IMR-90 (cell line): ENCODE data around the gene IL1RAPL1. TPM values are rescaled to one million over a fixed set of nuclear protein-coding genes. Genes with fewer than 3 reads are reported as not detected.

Experiments used
- ATAC-seq: fragments of 200-7000 bp; cut with Tn5 transposase; 2 replicates; pipeline ENCODE4 v1.9.1; 2020; ENCODE audit warnings: low read depth, mild to moderate bottlenecking, moderate library complexity
- BruUV-seq: library from RNA; stranded (reverse); fragments of 400-500 nt; replicated peaks from 2 replicates; lab custom pipeline; 2021; lab: Mats Ljungman, UMichigan
- CTCF ChIA-PET: fragments of 300-600 bp; formaldehyde crosslinking; extraction: SDS; loops from one replicate; lab custom pipeline; 2021; ENCODE audit warnings: antibody characterized with exemption; lab: Yijun Ruan, JAX
- POLR2A ChIA-PET: fragments of 300-600 bp; sonication (Branson Sonifier 250); formaldehyde crosslinking; loops from one replicate; lab custom pipeline; 2022; ENCODE audit warnings: antibody characterized with exemption; ENCODE audit not compliant: unreplicated experiment; lab: Charles Lee
- DNase-seq: peaks from one replicate; pipeline ENCODE4 v3.0.0; 2013
- H2AFZ ChIP-seq: replicated peaks from 2 replicates; pipeline ENCODE3; 2013; ENCODE audit warnings: low read length, mild to moderate bottlenecking; ENCODE audit not compliant: poor library complexity
- H2AK5ac ChIP-seq: 2 replicates; pipeline ENCODE4 v1.6.1; 2013; ENCODE audit warnings: low read depth, low read length, inconsistent platforms
- H2AK9ac ChIP-seq: replicated peaks from 2 replicates; pipeline ENCODE3; 2013; ENCODE audit warnings: mild to moderate bottlenecking, low read depth, low read length, moderate library complexity; ENCODE audit not compliant: poor library complexity
- H2BK120ac ChIP-seq: 2 replicates; pipeline ENCODE4 v1.6.1; 2013; ENCODE audit warnings: low read depth, low read length, inconsistent platforms
- H2BK15ac ChIP-seq: 3 replicates; pipeline ENCODE4 v1.6.1; 2013; ENCODE audit warnings: low read depth, low read length, inconsistent platforms
- H2BK20ac ChIP-seq: 2 replicates; pipeline ENCODE4 v1.6.1; 2013; ENCODE audit warnings: low read depth, mild to moderate bottlenecking, inconsistent platforms, low read length, moderate library complexity
- H2BK5ac ChIP-seq: 2 replicates; pipeline ENCODE4 v1.6.1; 2013; ENCODE audit warnings: mild to moderate bottlenecking, low read depth, low read length, inconsistent platforms; ENCODE audit not compliant: poor library complexity, severe bottlenecking
- H3K14ac ChIP-seq: replicated peaks from 2 replicates; pipeline ENCODE4 v1.6.1; 2013; ENCODE audit warnings: low read depth, low read length, inconsistent platforms
- H3K18ac ChIP-seq: 2 replicates; pipeline ENCODE4 v1.6.1; 2013; ENCODE audit warnings: low read depth, low read length, control low read depth
- H3K23ac ChIP-seq: 2 replicates; pipeline ENCODE4 v1.6.1; 2013; ENCODE audit warnings: low read depth, low read length, inconsistent platforms
- H3K27ac ChIP-seq: 2 replicates; pipeline ENCODE4 v1.5.1; 2013; ENCODE audit warnings: mild to moderate bottlenecking, control low read depth, low read length; ENCODE audit not compliant: insufficient read depth
- H3K27me3 ChIP-seq: 2 replicates; pipeline ENCODE4 v1.6.1; 2013; ENCODE audit warnings: low read length; ENCODE audit not compliant: control insufficient read depth, insufficient read depth
- H3K36me3 ChIP-seq: 2 replicates; pipeline ENCODE4 v1.6.1; 2013; ENCODE audit warnings: low read length, mixed read lengths; ENCODE audit not compliant: control insufficient read depth, insufficient read depth
- H3K4ac ChIP-seq: 2 replicates; pipeline ENCODE4 v1.6.1; 2013; ENCODE audit warnings: low read depth, low read length, inconsistent platforms
- H3K4me1 ChIP-seq: 2 replicates; pipeline ENCODE4 v1.6.1; 2013; ENCODE audit warnings: low read length, mixed read lengths; ENCODE audit not compliant: control insufficient read depth, insufficient read depth
- H3K4me2 ChIP-seq: 2 replicates; pipeline ENCODE4 v1.6.1; 2013; ENCODE audit warnings: low read depth, mild to moderate bottlenecking, control low read depth, low read length, moderate library complexity
- H3K4me3 ChIP-seq: 2 replicates; pipeline ENCODE4 v1.5.1; 2013; ENCODE audit warnings: low read depth, mild to moderate bottlenecking, control low read depth, low read length, moderate library complexity; ENCODE audit not compliant: insufficient read depth
- H3K56ac ChIP-seq: 2 replicates; pipeline ENCODE4 v1.6.1; 2013; ENCODE audit warnings: low read length, inconsistent platforms; ENCODE audit not compliant: insufficient read depth; ENCODE audit errors: extremely low read depth
- H3K79me1 ChIP-seq, 2 experiments: 2 replicates each; pipeline ENCODE4 v1.6.1; 2013; ENCODE audit warnings: low read length in 2 of 2, inconsistent platforms in 1 of 2, low read depth in 1 of 2
- H3K9ac ChIP-seq: 2 replicates; pipeline ENCODE4 v1.6.1; 2013; ENCODE audit warnings: low read depth, low read length, control low read depth
- H3K9me1 ChIP-seq: 2 replicates; pipeline ENCODE4 v1.6.1; 2013; ENCODE audit warnings: low read length, inconsistent platforms; ENCODE audit not compliant: insufficient read depth
- H3K9me3 ChIP-seq: 2 replicates; pipeline ENCODE4 v1.6.1; 2013; ENCODE audit warnings: low read length; ENCODE audit not compliant: control insufficient read depth, insufficient read depth
- H4K20me1 ChIP-seq: 2 replicates; pipeline ENCODE4 v1.6.1; 2013; ENCODE audit warnings: low read length, inconsistent platforms; ENCODE audit not compliant: insufficient read depth
- H4K5ac ChIP-seq: 2 replicates; pipeline ENCODE4 v1.6.1; 2013; ENCODE audit warnings: mild to moderate bottlenecking, low read depth, low read length, control low read depth
- H4K8ac ChIP-seq, 2 experiments: 2 replicates each; pipeline ENCODE4 v1.6.1; 2013; ENCODE audit warnings: low read depth in 2 of 2, low read length in 2 of 2, control low read depth in 1 of 2, inconsistent platforms in 1 of 2
- H4K91ac ChIP-seq: 2 replicates; pipeline ENCODE4 v1.6.1; 2013; ENCODE audit warnings: low read depth, low read length, inconsistent platforms; ENCODE audit not compliant: insufficient read depth
- BHLHE40 ChIP-seq: fragments of 150-350 bp; IDR thresholded peaks from 2 replicates; pipeline ENCODE4 v1.6.1; 2016; ENCODE audit warnings: mild to moderate bottlenecking, low read depth, low read length
- FOS ChIP-seq: fragments of 150-350 bp; IDR thresholded peaks from 2 replicates; pipeline ENCODE4 v1.6.1; 2016; ENCODE audit warnings: low read depth, low read length
- MAZ ChIP-seq: IDR thresholded peaks from 2 replicates; pipeline ENCODE4 v1.6.1; 2012; ENCODE audit warnings: low read depth, mild to moderate bottlenecking, low read length, improper control_type of control experiment, moderate library complexity, borderline replicate concordance
- NFE2L2 ChIP-seq: fragments of 150-350 bp; IDR thresholded peaks from 2 replicates; pipeline ENCODE4 v1.6.1; 2016; ENCODE audit warnings: low read depth, mild to moderate bottlenecking, low read length
- POLR2A ChIP-seq: IDR thresholded peaks from 2 replicates; pipeline ENCODE4 v1.6.1; 2012; ENCODE audit warnings: mild to moderate bottlenecking, low read depth, low read length
- SMC3 ChIP-seq: fragments of 150-350 bp; IDR thresholded peaks from 2 replicates; pipeline ENCODE4 v1.6.1; 2016; ENCODE audit warnings: low read depth, mild to moderate bottlenecking, antibody characterized with exemption, low read length, moderate library complexity
- WGBS, 2 experiments: methylation state at CpG; one replicate each; pipeline versions ENCODE4 v1.1.5 to v1.1.7; 2013; ENCODE audit warnings: missing lambda C conversion rate in 2 of 2; ENCODE audit not compliant: insufficient read length in 1 of 2; ENCODE audit errors: extremely low coverage in 2 of 2; 5-methylcytosine and 5-hydroxymethylcytosine counted together
- dilution Hi-C: fragments of 300-500 bp; cut with HindIII; formaldehyde crosslinking; loops from one replicate; pipeline ENCODE4 v1.14.3; 2018; ENCODE audit warnings: low sequenced_read_pairs; ENCODE audit not compliant: unreplicated experiment
- in situ Hi-C: fragments of 300-500 bp; cut with MboI; formaldehyde crosslinking; loops from 3 replicates; pipeline ENCODE4 v1.14.3; 2019; ENCODE audit warnings: low sequenced_read_pairs, inconsistent platforms, mixed read lengths
- intact Hi-C: fragments of 100-400 bp; cut with micrococcal nuclease; formaldehyde crosslinking; loops from 2 replicates; pipeline ENCODE4 v1.10.0; 2022
- polyA plus RNA-seq, 3 experiments: library from polyadenylated mRNA; depleted of rRNA; stranded (reverse); fragments of >200 nt; gene quantifications; 2 replicates each; pipeline ENCODE4 v1.2.3, GENCODE V29; 2012; ENCODE audit warnings: low replicate concordance in 1 of 3
- total RNA-seq: library from RNA; depleted of rRNA; stranded (reverse); fragments of >200 nt; gene quantifications from 2 replicates; pipeline ENCODE4 v1.2.3, GENCODE V29; 2012
- TF ChIP-seq, protein P1 (sequence below): fragments of 150-350 bp; IDR thresholded peaks from 2 replicates; pipeline ENCODE4 v1.6.1; 2017; ENCODE audit warnings: mild to moderate bottlenecking, antibody characterized with exemption, low read length, low read depth

Gene IL1RAPL1
- total and polyA plus RNA-seq, 2 of the 4 experiments (the other 2 are of a cell fraction): 1.5 to 9.0 TPM

DNA sequence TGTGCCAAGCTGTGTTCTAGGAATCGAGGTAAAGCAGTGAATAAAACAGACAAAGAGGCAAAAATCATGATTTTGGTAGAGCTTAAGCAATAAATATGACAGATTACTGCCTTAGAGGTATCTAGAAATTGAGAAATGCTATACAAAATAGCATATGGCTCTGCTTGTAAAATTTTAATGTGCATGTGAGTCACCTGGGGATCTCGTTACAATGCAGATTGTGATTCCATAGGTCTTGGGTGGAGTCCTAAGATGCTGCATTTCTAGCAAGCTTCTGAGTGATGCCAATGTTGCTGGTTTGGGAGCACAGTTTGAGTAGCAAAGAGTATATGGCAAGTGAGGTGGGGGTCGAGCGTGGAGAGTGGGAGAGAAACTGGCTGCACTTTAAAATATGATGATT lies 930.9 kb downstream of the IL1RAPL1 start:
- WGBS, 2 experiments: no CpG with 5 or more reads among the region's 4 CpGs
- TF ChIP-seq POLR2A: no peak
- no peak for TF ChIP-seq BHLHE40
- no peak for TF ChIP-seq MAZ
- TF ChIP-seq, protein P1, sequence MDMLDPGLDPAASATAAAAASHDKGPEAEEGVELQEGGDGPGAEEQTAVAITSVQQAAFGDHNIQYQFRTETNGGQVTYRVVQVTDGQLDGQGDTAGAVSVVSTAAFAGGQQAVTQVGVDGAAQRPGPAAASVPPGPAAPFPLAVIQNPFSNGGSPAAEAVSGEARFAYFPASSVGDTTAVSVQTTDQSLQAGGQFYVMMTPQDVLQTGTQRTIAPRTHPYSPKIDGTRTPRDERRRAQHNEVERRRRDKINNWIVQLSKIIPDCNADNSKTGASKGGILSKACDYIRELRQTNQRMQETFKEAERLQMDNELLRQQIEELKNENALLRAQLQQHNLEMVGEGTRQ: no peak
- no peak for TF ChIP-seq FOS
- no peak for TF ChIP-seq SMC3
- no peak for TF ChIP-seq NFE2L2
- Histone ChIP-seq H3K4me2 (no peak overlapping the region), H3K4me3 (no peak overlapping the region), H2BK20ac (no peak overlapping the region), H3K79me1 (no peaks in the 10 kb centered on the region), H3K23ac (no peak overlapping the region), H2AFZ (no peak overlapping the region), H3K56ac (no peak overlapping the region), H2AK9ac (no peak overlapping the region), H2BK120ac (no peak overlapping the region), H3K9me1 (no peaks in the 10 kb centered on the region), H4K20me1 (no peaks in the 10 kb centered on the region), H3K9me3 (no peaks in the 10 kb centered on the region), H3K4me1 (no peaks in the 10 kb centered on the region), H3K9ac (no peak overlapping the region), H3K4ac (no peak overlapping the region), H3K36me3 (no peaks in the 10 kb centered on the region), H4K5ac (no peak overlapping the region), H4K91ac (no peak overlapping the region), H3K18ac (no peak overlapping the region), H2AK5ac (no peak overlapping the region), H3K14ac (no peak overlapping the region), H2BK5ac (no peak overlapping the region), H3K27ac (no peak overlapping the region), H2BK15ac (no peak overlapping the region), H3K27me3 (peaks cover 4% of the 10 kb centered on the region), H4K8ac (no peak overlapping the region)
- in situ Hi-C loops (no loop called here), intact Hi-C loops (no loop called here), dilution Hi-C loops (no loop called here)
- ATAC-seq (no peak), DNase-seq (no peak)
- POLR2A ChIA-PET: no interaction called here
- BruUV-seq: no TSS peak
- CTCF ChIA-PET: no interaction called here
